ENCODE results near the gene CENPP.

- TF ChIP-seq CTCF (IDR thresholded peaks at IDR 0.05; ENCODE audit: insufficient read depth, low read depth, low read length) (no peak), EZH2 (IDR thresholded peaks at IDR 0.05; ENCODE audit: insufficient read depth, low read length) (no peak)
Measured at GRCh38 chr9:92480986-92481633, 155.4 kb downstream of the CENPP start.

Measured in astrocyte (in vitro differentiated cells and primary cell).